Natural killer cell (primary cell): ENCODE measurements around the gene AADACL3. TPM values are rescaled to one million over a fixed set of nuclear protein-coding genes. Genes with fewer than 3 reads are reported as not detected.
"Not testable (repeated sequence)": the region's sequence is repeated elsewhere in the genome, so short reads cannot be mapped to it uniquely, and the experiment has no call there.

Experiments
- ATAC-seq, 3 donors: fragments of 150-1000 bp in 2 of 3; fragments of 200-7000 bp in 1 of 3; cut with Tn5 transposase; 1 replicate in 1 of 3; 2 replicates in 2 of 3; pipeline ENCODE4 v1.10.0; 2021; ENCODE audit warnings: mild to moderate bottlenecking in 2 of 3, moderate library complexity in 2 of 3
- DNase-seq, 2 donors: peaks; one replicate each; pipeline versions ENCODE4 v3.0.0 to v3.0.0-alpha.2; 2013 to 2021; ENCODE audit warnings: mixed read lengths in 1 of 2
- H3K27ac ChIP-seq: one replicate; pipeline ENCODE4 v1.5.1; 2013; ENCODE audit warnings: mild to moderate bottlenecking, low read length
- H3K27me3 ChIP-seq: one replicate; pipeline ENCODE4 v1.6.1; 2013; ENCODE audit warnings: low read length; ENCODE audit not compliant: control insufficient read depth, insufficient read depth
- H3K36me3 ChIP-seq: one replicate; pipeline ENCODE4 v1.6.1; 2013; ENCODE audit warnings: low read length; ENCODE audit not compliant: control insufficient read depth, insufficient read depth
- H3K4me1 ChIP-seq: one replicate; pipeline ENCODE4 v1.6.1; 2013; ENCODE audit warnings: low read length; ENCODE audit not compliant: control insufficient read depth, insufficient read depth
- H3K4me3 ChIP-seq: one replicate; pipeline ENCODE4 v1.5.1; 2013; ENCODE audit warnings: low read length
- H3K9me3 ChIP-seq: one replicate; pipeline ENCODE4 v1.6.1; 2013; ENCODE audit warnings: low read length; ENCODE audit not compliant: control insufficient read depth, insufficient read depth
- H3K27ac Mint-ChIP-seq, 2 donors: one replicate each; pipeline ENCODE4 v1.8.0; 2022; ENCODE audit warnings: mild to moderate bottlenecking in 2 of 2, mixed read lengths in 2 of 2, moderate library complexity in 1 of 2
- H3K27me3 Mint-ChIP-seq, 2 donors: one replicate each; pipeline ENCODE4 v1.8.0; 2022; ENCODE audit warnings: low read depth in 2 of 2, mixed read lengths in 2 of 2
- H3K36me3 Mint-ChIP-seq: one replicate; pipeline ENCODE4 v1.8.0; 2022; ENCODE audit warnings: mixed read lengths
- H3K4me1 Mint-ChIP-seq, 2 donors: one replicate each; pipeline ENCODE4 v1.8.0; 2022; ENCODE audit warnings: mixed read lengths in 2 of 2
- H3K4me3 Mint-ChIP-seq: one replicate; pipeline ENCODE4 v1.8.0; 2022; ENCODE audit warnings: mild to moderate bottlenecking, moderate library complexity, mixed read lengths
- H3K9me3 Mint-ChIP-seq, 2 donors: one replicate each; pipeline ENCODE4 v1.8.0; 2022; ENCODE audit warnings: mixed read lengths in 2 of 2
- CTCF ChIP-seq: fragments of 200-600 bp; IDR thresholded peaks from one replicate; pipeline ENCODE4 v1.8.0; 2022; ENCODE audit warnings: antibody characterized with exemption
- WGBS: methylation state at CpG from one replicate; pipeline ENCODE4 v1.1.7; 2013; ENCODE audit warnings: missing lambda C conversion rate; ENCODE audit not compliant: insufficient coverage; 5-methylcytosine and 5-hydroxymethylcytosine counted together
- intact Hi-C: fragments of 100-400 bp; cut with micrococcal nuclease; formaldehyde crosslinking; loops from one replicate; pipeline ENCODE4 v1.14.2; 2022
- total RNA-seq, 4 donors: library from RNA; stranded (reverse); fragments of 120-200 nt in 1 of 4; gene quantifications; one replicate each; pipeline versions ENCODE4 v1.2.3 to v1.2.4, GENCODE V29; 2013 to 2022

Gene AADACL3
- total RNA-seq: not detected
- not detected for total RNA-seq (2013)

GRCh38 chr1:12715896-12716437, at the start of gene AADACL3:
Gene AADACL3, plus strand, starts transcription at chr1:12716110. Its CDS starts 67 bp downstream, at chr1:12716177.
- no peaks in the 10 kb centered on the region for H3K9me3 Mint-ChIP-seq
- Histone ChIP-seq H3K9me3 (no peaks in the 10 kb centered on the region), H3K27me3 (no peaks in the 10 kb centered on the region), H3K36me3 (no peaks in the 10 kb centered on the region), H3K4me3 (no peak within 1 kb of the TSS), H3K27ac (no peak within 1 kb of the TSS), H3K4me1 (no peaks in the 10 kb centered on the region)
- H3K27ac Mint-ChIP-seq: no peak within 1 kb of the TSS
- intact Hi-C loops: no loop called here
- H3K27me3 Mint-ChIP-seq: peaks cover 15 to 37% of the 10 kb centered on the region in 2 donors
- no peaks in the 10 kb centered on the region for H3K4me1 Mint-ChIP-seq
- DNase-seq: no peak
- no peak within 1 kb of the TSS for H3K4me3 Mint-ChIP-seq
- H3K36me3 Mint-ChIP-seq: no peaks in the 10 kb centered on the region
- TF ChIP-seq CTCF: no peak
- ATAC-seq: no peak
- WGBS: 88% methylated on average over 8 of the region's 8 CpGs

- no peak for TF ChIP-seq CTCF
- Mint-ChIP-seq H3K27ac (no peak overlapping the region), H3K4me3 (no peak overlapping the region), H3K4me1 (no peaks in the 10 kb centered on the region), H3K36me3 (no peaks in the 10 kb centered on the region), H3K27me3 (peaks cover 0 to 5% of the 10 kb centered on the region in 2 donors), H3K9me3 (peaks cover 0 to 2% of the 10 kb centered on the region in 2 donors)
- Histone ChIP-seq H3K36me3 (no peaks in the 10 kb centered on the region), H3K4me3 (no peak overlapping the region), H3K27ac (no peak overlapping the region), H3K27me3 (no peaks in the 10 kb centered on the region), H3K4me1 (no peaks in the 10 kb centered on the region), H3K9me3 (peaks cover 5% of the 10 kb centered on the region)
- intact Hi-C loops: no loop called here
- WGBS: 91% methylated on average over 15 of the region's 15 CpGs
- DNase-seq: no peak
- no peak for ATAC-seq
These were observed 49.7 kb upstream of the AADACL3 start for GRCh38 chr1:12666141-12666735.

- no peak overlapping the region for H3K4me3 Mint-ChIP-seq
- H3K36me3 Mint-ChIP-seq: no peaks in the 10 kb centered on the region
- no peaks in the 10 kb centered on the region for H3K27me3 ChIP-seq
- peaks cover 7 to 26% of the 10 kb centered on the region in 2 donors for H3K27me3 Mint-ChIP-seq
- DNase-seq: no peak
- no peak for ATAC-seq
- no peak overlapping the region for H3K4me3 ChIP-seq
- no peaks in the 10 kb centered on the region for H3K9me3 ChIP-seq
- no peak for TF ChIP-seq CTCF
- no peaks in the 10 kb centered on the region for H3K4me1 ChIP-seq
- H3K9me3 Mint-ChIP-seq: no peaks in the 10 kb centered on the region
- intact Hi-C loops: no loop called here
- H3K4me1 Mint-ChIP-seq: no peaks in the 10 kb centered on the region
- no peak overlapping the region for H3K27ac ChIP-seq
- H3K27ac Mint-ChIP-seq: no peak overlapping the region
- 85% methylated on average over 3 of the region's 3 CpGs for WGBS
- no peaks in the 10 kb centered on the region for H3K36me3 ChIP-seq
These were observed 46.3 kb upstream of the AADACL3 start for GRCh38 chr1:12669529-12670068.

GRCh38 chr1:12674358-12674757, 41.6 kb upstream of the AADACL3 start:
- TF ChIP-seq CTCF: no peak
- H3K27ac Mint-ChIP-seq: no peak overlapping the region
- Histone ChIP-seq H3K9me3 (no peaks in the 10 kb centered on the region), H3K27ac (no peak overlapping the region), H3K4me3 (no peak overlapping the region), H3K27me3 (no peaks in the 10 kb centered on the region), H3K4me1 (no peaks in the 10 kb centered on the region), H3K36me3 (no peaks in the 10 kb centered on the region)
- intact Hi-C loops: no loop called here
- no peak for DNase-seq
- H3K27me3 Mint-ChIP-seq: peaks cover 13 to 45% of the 10 kb centered on the region in 2 donors
- H3K4me1 Mint-ChIP-seq: no peaks in the 10 kb centered on the region
- no peaks in the 10 kb centered on the region for H3K9me3 Mint-ChIP-seq
- no peak overlapping the region for H3K4me3 Mint-ChIP-seq
- no peaks in the 10 kb centered on the region for H3K36me3 Mint-ChIP-seq
- ATAC-seq: no peak

- DNase-seq, ATAC-seq, H3K27ac Mint-ChIP-seq, H3K36me3 ChIP-seq, H3K27ac ChIP-seq, H3K9me3 Mint-ChIP-seq, H3K4me3 ChIP-seq, H3K36me3 Mint-ChIP-seq, H3K4me1 Mint-ChIP-seq, H3K4me1 ChIP-seq, H3K4me3 Mint-ChIP-seq, intact Hi-C loops, H3K27me3 ChIP-seq, H3K9me3 ChIP-seq: not testable (repeated sequence)
- 86% methylated on average over 4 of the region's 4 CpGs for WGBS
- peaks cover 13 to 45% of the 10 kb centered on the region in 2 donors for H3K27me3 Mint-ChIP-seq
These were observed 39.8 kb upstream of the AADACL3 start for GRCh38 chr1:12676122-12676521.
